GM12878 (cell line): Measurements from ENCODE around the gene RNF152. TPM values are rescaled to one million over a fixed set of nuclear protein-coding genes. Genes with fewer than 3 reads are reported as not detected.

Experiments
- ATAC-seq: fragments of 200-7000 bp; cut with Tn5 transposase; 3 replicates; pipeline ENCODE4 v1.9.1; 2020; ENCODE audit warnings: mild to moderate bottlenecking, moderate library complexity
- BruUV-seq: library from RNA; stranded (reverse); fragments of 400-500 nt; replicated peaks from 2 replicates; lab custom pipeline; 2021; lab: Mats Ljungman, UMichigan
- CTCF ChIA-PET: fragments of 300-600 bp; sonication (Branson Sonifier 250); formaldehyde crosslinking; extraction: SDS; loops from one replicate; lab custom pipeline; 2021; ENCODE audit warnings: inconsistent platforms; lab: Yijun Ruan, JAX
- POLR2A ChIA-PET: fragments of 350-600 bp; formaldehyde crosslinking; extraction: SDS; loops from one replicate; lab custom pipeline; 2021; ENCODE audit warnings: inconsistent platforms; lab: Charles Lee
- RAD21 ChIA-PET: fragments of 300-600 bp; sonication (Branson Sonifier 250); formaldehyde crosslinking; loops from one replicate; lab custom pipeline; 2023; ENCODE audit warnings: antibody characterized with exemption; ENCODE audit not compliant: unreplicated experiment; lab: Charles Lee
- SMC1A ChIA-PET: fragments of 300-600 bp; sonication (Branson Sonifier 250); formaldehyde crosslinking; loops from one replicate; lab custom pipeline; 2023; ENCODE audit not compliant: unreplicated experiment, uncharacterized antibody; lab: Charles Lee
- DNase-seq: peaks from one replicate; pipeline ENCODE4 v3.0.0-alpha.2; 2011; ENCODE audit warnings: low read depth, low spot score
- FAIRE-seq: peaks from 3 replicates; lab custom pipeline; 2011; peaks lifted over from hg19 to GRCh38; lab: Jason Lieb, UNC
- H2AFZ ChIP-seq: 2 replicates; pipeline ENCODE4 v1.6.0; 2011; ENCODE audit warnings: low read depth, low read length, control low read depth; ENCODE audit not compliant: control insufficient read depth
- H3K27ac ChIP-seq: 2 replicates; pipeline ENCODE4 v1.5.1; 2011; ENCODE audit warnings: control low read depth; ENCODE audit not compliant: control insufficient read depth, insufficient read depth
- H3K27me3 ChIP-seq, 2 experiments: replicated peaks in 1 of 2; 2 replicates each; pipeline versions ENCODE4 v1.6.0 to v1.6.1; 2011; ENCODE audit warnings: low read length in 1 of 2; ENCODE audit not compliant: control insufficient read depth in 2 of 2, insufficient read depth in 2 of 2
- H3K36me3 ChIP-seq, 2 experiments: 2 replicates each; pipeline ENCODE4 v1.5.1; 2011; ENCODE audit warnings: low read length in 1 of 2; ENCODE audit not compliant: control insufficient read depth in 2 of 2, insufficient read depth in 2 of 2
- H3K4me1 ChIP-seq: 2 replicates; pipeline ENCODE4 v1.6.1; 2011; ENCODE audit warnings: mild to moderate bottlenecking, low read length, moderate library complexity, mixed read lengths; ENCODE audit not compliant: control insufficient read depth, insufficient read depth
- H3K4me2 ChIP-seq: 2 replicates; pipeline ENCODE4 v1.6.0; 2011; ENCODE audit warnings: control low read depth; ENCODE audit not compliant: control insufficient read depth, insufficient read depth
- H3K4me3 ChIP-seq: fragments of 200-600 bp; sonication (generic); 2 replicates; pipeline ENCODE4 v1.5.1; 2016
- H3K79me2 ChIP-seq: 2 replicates; pipeline ENCODE4 v1.6.0; 2011; ENCODE audit warnings: low read length; ENCODE audit not compliant: control insufficient read depth, insufficient read depth
- H3K9ac ChIP-seq: 2 replicates; pipeline ENCODE4 v1.8.0; 2011; ENCODE audit warnings: low read length, control low read depth, mixed read lengths; ENCODE audit not compliant: control insufficient read depth, insufficient read depth
- H3K9me3 ChIP-seq: replicated peaks from 3 replicates; pipeline ENCODE4 v1.5.1; 2011; ENCODE audit warnings: mild to moderate bottlenecking, low read length; ENCODE audit not compliant: control insufficient read depth, insufficient read depth
- H4K20me1 ChIP-seq: 2 replicates; pipeline ENCODE4 v1.6.0; 2011; ENCODE audit not compliant: control insufficient read depth, insufficient read depth
- BMI1 ChIP-seq: fragments of 450-650 bp; IDR thresholded peaks from 2 replicates; pipeline ENCODE4 v1.6.1; 2016; ENCODE audit warnings: mild to moderate bottlenecking, moderate library complexity, borderline replicate concordance
- CBFB ChIP-seq: IDR thresholded peaks from 2 replicates; pipeline ENCODE4 v1.6.1; 2016; ENCODE audit warnings: antibody characterized with exemption, low read depth
- KAT2A ChIP-seq: conservative IDR thresholded peaks from 2 replicates; pipeline ENCODE4 v1.6.1; 2011; ENCODE audit warnings: low read depth, low read length; ENCODE audit not compliant: control insufficient read depth
- LARP7 ChIP-seq: fragments of 450-650 bp; IDR thresholded peaks from 2 replicates; pipeline ENCODE4 v1.6.1; 2017; ENCODE audit warnings: mild to moderate bottlenecking
- MEF2B ChIP-seq: fragments of 450-650 bp; IDR thresholded peaks from 2 replicates; pipeline ENCODE4 v1.6.1; 2018; ENCODE audit warnings: mild to moderate bottlenecking, moderate library complexity; ENCODE audit not compliant: partially characterized antibody, poor library complexity, severe bottlenecking
- NFYA ChIP-seq: IDR thresholded peaks from 2 replicates; pipeline ENCODE4 v1.6.1; 2011; ENCODE audit warnings: low read depth, mild to moderate bottlenecking, low read length, improper control_type of control experiment, borderline replicate concordance
- NRF1 ChIP-seq: conservative IDR thresholded peaks from 2 replicates; pipeline ENCODE4 v1.6.1; 2011; ENCODE audit warnings: mild to moderate bottlenecking, low read depth, low read length, improper control_type of control experiment
- POLR2AphosphoS2 ChIP-seq: IDR thresholded peaks from 2 replicates; pipeline ENCODE4 v1.6.1; 2011; ENCODE audit warnings: low read depth, mild to moderate bottlenecking, low read length, improper control_type of control experiment, moderate library complexity
- SIX5 ChIP-seq: IDR thresholded peaks from 2 replicates; pipeline ENCODE4 v1.6.1; 2011; ENCODE audit warnings: mild to moderate bottlenecking, low read depth, low read length, moderate library complexity; ENCODE audit not compliant: severe bottlenecking
- SPI1 ChIP-seq: IDR thresholded peaks from 2 replicates; pipeline ENCODE4 v1.6.1; 2011; ENCODE audit warnings: low read depth, mild to moderate bottlenecking, low read length, moderate library complexity, borderline replicate concordance; ENCODE audit not compliant: insufficient read depth
- SREBF2 ChIP-seq: IDR thresholded peaks from 2 replicates; pipeline ENCODE4 v1.6.1; 2012; ENCODE audit warnings: mild to moderate bottlenecking, low read length
- STAT3 ChIP-seq: IDR thresholded peaks from 2 replicates; pipeline ENCODE4 v1.6.1; 2011; ENCODE audit warnings: low read depth, low read length, improper control_type of control experiment
- in situ Hi-C: fragments of 300-500 bp; cut with MboI; formaldehyde crosslinking; loops from 9 replicates; pipeline ENCODE4 v1.14.3; 2018; ENCODE audit warnings: mixed read lengths
- intact Hi-C: fragments of 100-400 bp; cut with micrococcal nuclease; formaldehyde crosslinking; loops from one replicate; pipeline ENCODE4 v1.14.2; 2022; ENCODE audit not compliant: unreplicated experiment
- polyA plus RNA-seq, 11 experiments: library from polyadenylated mRNA; depleted of rRNA in 4 of 11; unstranded in 6 of 11; stranded (reverse) in 5 of 11; fragments of >200 nt; fragmentation: Nextera tagmentation in 4 of 11; fragmentation: Illumina TruSeq in 1 of 11; extraction: Ambion mirVana in 4 of 11; extraction: Trizol in 1 of 11; gene quantifications; 1 replicate in 1 of 11; 2 replicates in 10 of 11; pipeline versions ENCODE4 v1.2.1 to v1.2.3, GENCODE V29; 2011 to 2016; ENCODE audit warnings: inconsistent platforms in 2 of 11, missing spikeins in 2 of 11, low read depth in 1 of 11
- total RNA-seq, 4 experiments: library from RNA; depleted of rRNA in 3 of 4; stranded (reverse); fragments of >200 nt in 3 of 4; fragmentation: Illumina TruSeq in 1 of 4; extraction: Trizol in 1 of 4; gene quantifications; 2 replicates each; pipeline versions ENCODE4 v1.2.1 to v1.2.3, GENCODE V29; 2013 to 2021
- TF ChIP-seq, protein P1 (sequence below): IDR thresholded peaks from 2 replicates; pipeline ENCODE4 v1.6.1; 2012; ENCODE audit warnings: low read depth, low read length, improper control_type of control experiment
- TF ChIP-seq, protein P2 (sequence below): IDR thresholded peaks from 2 replicates; pipeline ENCODE4 v1.6.1; 2012; ENCODE audit warnings: improper control_type of control experiment, low read depth, low read length; ENCODE audit not compliant: insufficient replicate concordance
- TF ChIP-seq, protein P3 (sequence below): fragments of 450-650 bp; IDR thresholded peaks from 2 replicates; pipeline ENCODE4 v1.6.1; 2014; ENCODE audit warnings: mild to moderate bottlenecking

Gene RNF152
- total and polyA plus RNA-seq, 10 of the 15 experiments (the other 5 are each of a cell fraction or from before 2014, with no cell fraction given), result under 0.01 to 0.07 (median 0.03) TPM; not detected in 7

DNA sequence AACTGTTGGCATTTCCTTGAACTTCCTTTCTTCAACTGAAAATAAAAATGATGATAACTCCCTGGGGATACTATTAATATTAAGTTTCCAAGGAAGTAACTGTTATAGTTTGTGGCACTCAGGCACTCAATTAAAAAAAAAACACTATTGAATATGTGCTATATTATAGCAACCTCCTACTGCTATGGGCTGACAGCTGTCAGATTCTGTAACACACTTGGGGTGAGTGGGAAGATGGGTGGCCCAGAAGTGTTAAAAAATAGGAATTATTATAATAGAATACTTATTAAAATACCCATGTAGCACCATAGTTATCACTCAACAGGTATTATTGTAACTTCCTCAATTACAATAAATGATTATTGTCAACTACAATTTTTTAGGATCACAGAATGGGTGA, 130.9 kb downstream of the RNF152 start:
- Histone ChIP-seq H3K4me2 (no peak overlapping the region), H3K4me3 (no peak overlapping the region), H3K36me3 (no peaks in the 10 kb centered on the region), H2AFZ (no peak overlapping the region), H3K4me1 (no peaks in the 10 kb centered on the region), H4K20me1 (no peaks in the 10 kb centered on the region), H3K9ac (no peak overlapping the region), H3K27me3 (no peaks in the 10 kb centered on the region), H3K79me2 (no peaks in the 10 kb centered on the region), H3K27ac (no peak overlapping the region), H3K9me3 (no peaks in the 10 kb centered on the region; the same call in 2 of the 3 replicates)
- FAIRE-seq (no peak), DNase-seq (no peak), ATAC-seq (no peak)
- in situ Hi-C loops (no loop called here), intact Hi-C loops (no loop called here)
- ChIA-PET RAD21 (no interaction called here), SMC1A (no interaction called here), POLR2A (no interaction called here), CTCF (no interaction called here)
- no TSS peak for BruUV-seq
- TF ChIP-seq MEF2B, result no peak
- TF ChIP-seq NFYA, result no peak
- TF ChIP-seq, protein P1, sequence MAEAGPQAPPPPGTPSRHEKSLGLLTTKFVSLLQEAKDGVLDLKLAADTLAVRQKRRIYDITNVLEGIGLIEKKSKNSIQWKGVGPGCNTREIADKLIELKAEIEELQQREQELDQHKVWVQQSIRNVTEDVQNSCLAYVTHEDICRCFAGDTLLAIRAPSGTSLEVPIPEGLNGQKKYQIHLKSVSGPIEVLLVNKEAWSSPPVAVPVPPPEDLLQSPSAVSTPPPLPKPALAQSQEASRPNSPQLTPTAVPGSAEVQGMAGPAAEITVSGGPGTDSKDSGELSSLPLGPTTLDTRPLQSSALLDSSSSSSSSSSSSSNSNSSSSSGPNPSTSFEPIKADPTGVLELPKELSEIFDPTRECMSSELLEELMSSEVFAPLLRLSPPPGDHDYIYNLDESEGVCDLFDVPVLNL, result no peak
- TF ChIP-seq CBFB, result no peak
- no peak for TF ChIP-seq POLR2AphosphoS2
- TF ChIP-seq, protein P2, sequence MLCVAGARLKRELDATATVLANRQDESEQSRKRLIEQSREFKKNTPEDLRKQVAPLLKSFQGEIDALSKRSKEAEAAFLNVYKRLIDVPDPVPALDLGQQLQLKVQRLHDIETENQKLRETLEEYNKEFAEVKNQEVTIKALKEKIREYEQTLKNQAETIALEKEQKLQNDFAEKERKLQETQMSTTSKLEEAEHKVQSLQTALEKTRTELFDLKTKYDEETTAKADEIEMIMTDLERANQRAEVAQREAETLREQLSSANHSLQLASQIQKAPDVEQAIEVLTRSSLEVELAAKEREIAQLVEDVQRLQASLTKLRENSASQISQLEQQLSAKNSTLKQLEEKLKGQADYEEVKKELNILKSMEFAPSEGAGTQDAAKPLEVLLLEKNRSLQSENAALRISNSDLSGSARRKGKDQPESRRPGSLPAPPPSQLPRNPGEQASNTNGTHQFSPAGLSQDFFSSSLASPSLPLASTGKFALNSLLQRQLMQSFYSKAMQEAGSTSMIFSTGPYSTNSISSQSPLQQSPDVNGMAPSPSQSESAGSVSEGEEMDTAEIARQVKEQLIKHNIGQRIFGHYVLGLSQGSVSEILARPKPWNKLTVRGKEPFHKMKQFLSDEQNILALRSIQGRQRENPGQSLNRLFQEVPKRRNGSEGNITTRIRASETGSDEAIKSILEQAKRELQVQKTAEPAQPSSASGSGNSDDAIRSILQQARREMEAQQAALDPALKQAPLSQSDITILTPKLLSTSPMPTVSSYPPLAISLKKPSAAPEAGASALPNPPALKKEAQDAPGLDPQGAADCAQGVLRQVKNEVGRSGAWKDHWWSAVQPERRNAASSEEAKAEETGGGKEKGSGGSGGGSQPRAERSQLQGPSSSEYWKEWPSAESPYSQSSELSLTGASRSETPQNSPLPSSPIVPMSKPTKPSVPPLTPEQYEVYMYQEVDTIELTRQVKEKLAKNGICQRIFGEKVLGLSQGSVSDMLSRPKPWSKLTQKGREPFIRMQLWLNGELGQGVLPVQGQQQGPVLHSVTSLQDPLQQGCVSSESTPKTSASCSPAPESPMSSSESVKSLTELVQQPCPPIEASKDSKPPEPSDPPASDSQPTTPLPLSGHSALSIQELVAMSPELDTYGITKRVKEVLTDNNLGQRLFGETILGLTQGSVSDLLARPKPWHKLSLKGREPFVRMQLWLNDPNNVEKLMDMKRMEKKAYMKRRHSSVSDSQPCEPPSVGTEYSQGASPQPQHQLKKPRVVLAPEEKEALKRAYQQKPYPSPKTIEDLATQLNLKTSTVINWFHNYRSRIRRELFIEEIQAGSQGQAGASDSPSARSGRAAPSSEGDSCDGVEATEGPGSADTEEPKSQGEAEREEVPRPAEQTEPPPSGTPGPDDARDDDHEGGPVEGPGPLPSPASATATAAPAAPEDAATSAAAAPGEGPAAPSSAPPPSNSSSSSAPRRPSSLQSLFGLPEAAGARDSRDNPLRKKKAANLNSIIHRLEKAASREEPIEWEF, result no peak
- no peak for TF ChIP-seq BMI1
- TF ChIP-seq SIX5, result no peak
- no peak for TF ChIP-seq SPI1
- TF ChIP-seq STAT3, result no peak
- TF ChIP-seq SREBF2, result no peak
- no peak for TF ChIP-seq LARP7
- TF ChIP-seq KAT2A, result no peak
- TF ChIP-seq NRF1, result no peak
- TF ChIP-seq, protein P3, sequence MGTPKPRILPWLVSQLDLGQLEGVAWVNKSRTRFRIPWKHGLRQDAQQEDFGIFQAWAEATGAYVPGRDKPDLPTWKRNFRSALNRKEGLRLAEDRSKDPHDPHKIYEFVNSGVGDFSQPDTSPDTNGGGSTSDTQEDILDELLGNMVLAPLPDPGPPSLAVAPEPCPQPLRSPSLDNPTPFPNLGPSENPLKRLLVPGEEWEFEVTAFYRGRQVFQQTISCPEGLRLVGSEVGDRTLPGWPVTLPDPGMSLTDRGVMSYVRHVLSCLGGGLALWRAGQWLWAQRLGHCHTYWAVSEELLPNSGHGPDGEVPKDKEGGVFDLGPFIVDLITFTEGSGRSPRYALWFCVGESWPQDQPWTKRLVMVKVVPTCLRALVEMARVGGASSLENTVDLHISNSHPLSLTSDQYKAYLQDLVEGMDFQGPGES, result no peak
